Natural killer cell (primary cell): ENCODE measurements around the gene TNNI2. TPM values are rescaled to one million over a fixed set of nuclear protein-coding genes. Genes with fewer than 3 reads are reported as not detected.

ENCODE experiments used
- ATAC-seq, 3 donors: fragments of 150-1000 bp in 2 of 3; fragments of 200-7000 bp in 1 of 3; cut with Tn5 transposase; 1 replicate in 1 of 3; 2 replicates in 2 of 3; pipeline ENCODE4 v1.10.0; 2021; ENCODE audit warnings: mild to moderate bottlenecking in 2 of 3, moderate library complexity in 2 of 3
- DNase-seq, 2 donors: peaks; one replicate each; pipeline versions ENCODE4 v3.0.0 to v3.0.0-alpha.2; 2013 to 2021; ENCODE audit warnings: mixed read lengths in 1 of 2
- H3K27ac ChIP-seq: one replicate; pipeline ENCODE4 v1.5.1; 2013; ENCODE audit warnings: mild to moderate bottlenecking, low read length
- H3K27me3 ChIP-seq: one replicate; pipeline ENCODE4 v1.6.1; 2013; ENCODE audit warnings: low read length; ENCODE audit not compliant: control insufficient read depth, insufficient read depth
- H3K36me3 ChIP-seq: one replicate; pipeline ENCODE4 v1.6.1; 2013; ENCODE audit warnings: low read length; ENCODE audit not compliant: control insufficient read depth, insufficient read depth
- H3K4me1 ChIP-seq: one replicate; pipeline ENCODE4 v1.6.1; 2013; ENCODE audit warnings: low read length; ENCODE audit not compliant: control insufficient read depth, insufficient read depth
- H3K4me3 ChIP-seq: one replicate; pipeline ENCODE4 v1.5.1; 2013; ENCODE audit warnings: low read length
- H3K9me3 ChIP-seq: one replicate; pipeline ENCODE4 v1.6.1; 2013; ENCODE audit warnings: low read length; ENCODE audit not compliant: control insufficient read depth, insufficient read depth
- H3K27ac Mint-ChIP-seq, 2 donors: one replicate each; pipeline ENCODE4 v1.8.0; 2022; ENCODE audit warnings: mild to moderate bottlenecking in 2 of 2, mixed read lengths in 2 of 2, moderate library complexity in 1 of 2
- H3K27me3 Mint-ChIP-seq, 2 donors: one replicate each; pipeline ENCODE4 v1.8.0; 2022; ENCODE audit warnings: low read depth in 2 of 2, mixed read lengths in 2 of 2
- H3K36me3 Mint-ChIP-seq: one replicate; pipeline ENCODE4 v1.8.0; 2022; ENCODE audit warnings: mixed read lengths
- H3K4me1 Mint-ChIP-seq, 2 donors: one replicate each; pipeline ENCODE4 v1.8.0; 2022; ENCODE audit warnings: mixed read lengths in 2 of 2
- H3K4me3 Mint-ChIP-seq: one replicate; pipeline ENCODE4 v1.8.0; 2022; ENCODE audit warnings: mild to moderate bottlenecking, moderate library complexity, mixed read lengths
- H3K9me3 Mint-ChIP-seq, 2 donors: one replicate each; pipeline ENCODE4 v1.8.0; 2022; ENCODE audit warnings: mixed read lengths in 2 of 2
- CTCF ChIP-seq: fragments of 200-600 bp; IDR thresholded peaks from one replicate; pipeline ENCODE4 v1.8.0; 2022; ENCODE audit warnings: antibody characterized with exemption
- WGBS: methylation state at CpG from one replicate; pipeline ENCODE4 v1.1.7; 2013; ENCODE audit warnings: missing lambda C conversion rate; ENCODE audit not compliant: insufficient coverage; 5-methylcytosine and 5-hydroxymethylcytosine counted together
- intact Hi-C: fragments of 100-400 bp; cut with micrococcal nuclease; formaldehyde crosslinking; loops from one replicate; pipeline ENCODE4 v1.14.2; 2022
- total RNA-seq, 4 donors: library from RNA; stranded (reverse); fragments of 120-200 nt in 1 of 4; gene quantifications; one replicate each; pipeline versions ENCODE4 v1.2.3 to v1.2.4, GENCODE V29; 2013 to 2022

Gene TNNI2
- total RNA-seq, 3 donors from 2014 or later (not counting 1 experiment from before 2014, with no cell fraction given) = 1.2 to 5.4 (median 3.6) TPM

- H3K27me3 Mint-ChIP-seq = no peaks in the 10 kb centered on the region
- H3K36me3 Mint-ChIP-seq = no peaks in the 10 kb centered on the region
- no peaks in the 10 kb centered on the region for H3K9me3 Mint-ChIP-seq
- no peak overlapping the region for H3K4me3 ChIP-seq
- peak overlapping the region in 1 of 2 donors; percentile 80 for H3K27ac Mint-ChIP-seq
- H3K9me3 ChIP-seq = no peaks in the 10 kb centered on the region
- no peak overlapping the region for H3K4me3 Mint-ChIP-seq
- H3K4me1 Mint-ChIP-seq = peaks cover 13 to 45% of the 10 kb centered on the region in 2 donors
- H3K4me1 ChIP-seq = peaks cover 62% of the 10 kb centered on the region
- DNase-seq (peak in 1 of 2 donors; percentile 38), ATAC-seq (peak; percentile 3 to 27 (median 18))
- intact Hi-C loops = loop anchor here (1.0 to 2.0 kb wide), 2 partner anchors 44 to 269 kb away; no protein-coding TSS in a partner anchor
- 56% methylated on average over 43 of the region's 43 CpGs for WGBS
- H3K27me3 ChIP-seq = no peaks in the 10 kb centered on the region
- peaks cover 47% of the 10 kb centered on the region for H3K36me3 ChIP-seq
- no peak for TF ChIP-seq CTCF
- no peak overlapping the region for H3K27ac ChIP-seq
Observed at GRCh38 chr11:1881442-1882264, 42.9 kb downstream of the TNNI2 start.

GRCh38 chr11:1882265-1883238, 43.8 kb downstream of the TNNI2 start:
- WGBS = 40% methylated on average over 23 of the region's 23 CpGs
- H3K36me3 Mint-ChIP-seq = no peaks in the 10 kb centered on the region

More at GRCh38 chr11:1882265-1883238, 43.8 kb downstream of the TNNI2 start:
- no peak overlapping the region for H3K4me3 Mint-ChIP-seq
- no peaks in the 10 kb centered on the region for H3K27me3 ChIP-seq
- TF ChIP-seq CTCF = peak; percentile 83
- ATAC-seq (peak; percentile 81 to 88 (median 87)), DNase-seq (peak; percentile 77 to 90)
- no peaks in the 10 kb centered on the region for H3K9me3 ChIP-seq
- peaks cover 10 to 47% of the 10 kb centered on the region in 2 donors for H3K4me1 Mint-ChIP-seq
- H3K27ac ChIP-seq = no peak overlapping the region
- H3K27ac Mint-ChIP-seq = peak overlapping the region in 1 of 2 donors; percentile 80
- intact Hi-C loops = loop anchor here (1.0 to 2.0 kb wide), 2 partner anchors 45 to 268 kb away; no protein-coding TSS in a partner anchor
- H3K4me1 ChIP-seq = peaks cover 58% of the 10 kb centered on the region
- H3K36me3 ChIP-seq = peaks cover 54% of the 10 kb centered on the region
- no peaks in the 10 kb centered on the region for H3K27me3 Mint-ChIP-seq
- H3K9me3 Mint-ChIP-seq = no peaks in the 10 kb centered on the region
- H3K4me3 ChIP-seq = no peak overlapping the region
